Astrocyte (in vitro differentiated cells and primary cell): ENCODE measurements around the gene KCP.

Experiments used
- EZH2 ChIP-seq: IDR thresholded peaks from 2 replicates; pipeline ENCODE4 v1.6.1; 2012; ENCODE audit warnings: mild to moderate bottlenecking, low read length, inconsistent platforms; ENCODE audit not compliant: insufficient read depth
- TF ChIP-seq, protein P1 (sequence below): IDR thresholded peaks from 2 replicates; pipeline ENCODE4 v1.5.1; 2011; ENCODE audit warnings: low read depth, mild to moderate bottlenecking, inconsistent platforms, low read length, moderate library complexity; ENCODE audit not compliant: insufficient read depth

GRCh38 chr7:128900237-128900636 lies 10.3 kb downstream of the KCP start:
- TF ChIP-seq, protein P1, sequence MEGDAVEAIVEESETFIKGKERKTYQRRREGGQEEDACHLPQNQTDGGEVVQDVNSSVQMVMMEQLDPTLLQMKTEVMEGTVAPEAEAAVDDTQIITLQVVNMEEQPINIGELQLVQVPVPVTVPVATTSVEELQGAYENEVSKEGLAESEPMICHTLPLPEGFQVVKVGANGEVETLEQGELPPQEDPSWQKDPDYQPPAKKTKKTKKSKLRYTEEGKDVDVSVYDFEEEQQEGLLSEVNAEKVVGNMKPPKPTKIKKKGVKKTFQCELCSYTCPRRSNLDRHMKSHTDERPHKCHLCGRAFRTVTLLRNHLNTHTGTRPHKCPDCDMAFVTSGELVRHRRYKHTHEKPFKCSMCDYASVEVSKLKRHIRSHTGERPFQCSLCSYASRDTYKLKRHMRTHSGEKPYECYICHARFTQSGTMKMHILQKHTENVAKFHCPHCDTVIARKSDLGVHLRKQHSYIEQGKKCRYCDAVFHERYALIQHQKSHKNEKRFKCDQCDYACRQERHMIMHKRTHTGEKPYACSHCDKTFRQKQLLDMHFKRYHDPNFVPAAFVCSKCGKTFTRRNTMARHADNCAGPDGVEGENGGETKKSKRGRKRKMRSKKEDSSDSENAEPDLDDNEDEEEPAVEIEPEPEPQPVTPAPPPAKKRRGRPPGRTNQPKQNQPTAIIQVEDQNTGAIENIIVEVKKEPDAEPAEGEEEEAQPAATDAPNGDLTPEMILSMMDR, result no peak
- no peak for TF ChIP-seq EZH2
